MCF 10A (cell line): ENCODE measurements around the gene ASMTL. TPM values are rescaled to one million over a fixed set of nuclear protein-coding genes. Genes with fewer than 3 reads are reported as not detected.

Experiments
- BruUV-seq: library from RNA; stranded (reverse); fragments of 400-500 nt; replicated peaks from 2 replicates; lab custom pipeline; 2021; lab: Mats Ljungman, UMichigan
- CTCF ChIA-PET: fragments of 300-600 bp; sonication (Branson Sonifier 250); formaldehyde crosslinking; extraction: SDS; loops from one replicate; lab custom pipeline; 2021; ENCODE audit warnings: antibody characterized with exemption, inconsistent platforms; lab: Yijun Ruan, JAX
- POLR2A ChIA-PET: fragments of 300-600, 350-650 bp; sonication (Branson Sonifier 250); formaldehyde crosslinking; extraction: SDS; loops from one replicate; lab custom pipeline; 2020; ENCODE audit warnings: antibody characterized with exemption, inconsistent platforms; lab: Yijun Ruan, JAX
- DNase-seq: peaks from one replicate; pipeline ENCODE4 v3.0.0-alpha.2; 2018; ENCODE audit not compliant: unreplicated experiment
- H3K27ac Mint-ChIP-seq: one replicate; pipeline ENCODE4 v1.8.0; 2022; ENCODE audit warnings: mild to moderate bottlenecking, low read depth, mixed read lengths; ENCODE audit not compliant: unreplicated experiment
- H3K27me3 Mint-ChIP-seq: one replicate; pipeline ENCODE4 v1.8.0; 2022; ENCODE audit warnings: mixed read lengths; ENCODE audit not compliant: insufficient read depth, unreplicated experiment
- H3K36me3 Mint-ChIP-seq: one replicate; pipeline ENCODE4 v1.8.0; 2022; ENCODE audit warnings: mild to moderate bottlenecking, moderate library complexity, mixed read lengths; ENCODE audit not compliant: insufficient read depth, unreplicated experiment
- H3K4me1 Mint-ChIP-seq: one replicate; pipeline ENCODE4 v1.8.0; 2022; ENCODE audit warnings: mixed read lengths; ENCODE audit not compliant: insufficient read depth, unreplicated experiment
- H3K4me3 Mint-ChIP-seq: one replicate; pipeline ENCODE4 v1.8.0; 2022; ENCODE audit warnings: mild to moderate bottlenecking, moderate library complexity, mixed read lengths; ENCODE audit not compliant: unreplicated experiment
- H3K9me3 Mint-ChIP-seq: one replicate; pipeline ENCODE4 v1.8.0; 2022; ENCODE audit warnings: mixed read lengths; ENCODE audit not compliant: unreplicated experiment
- intact Hi-C: fragments of 100-400 bp; cut with micrococcal nuclease; formaldehyde crosslinking; loops from 2 replicates; pipeline ENCODE4 v1.14.1; 2022
- total RNA-seq: library from RNA; stranded (reverse); gene quantifications from 2 replicates; pipeline ENCODE4 v1.2.3, GENCODE V29; 2022
- TF ChIP-seq, protein P1 (sequence below): fragments of 200-600 bp; IDR thresholded peaks from one replicate; pipeline ENCODE4 v1.8.0; 2022; ENCODE audit warnings: antibody characterized with exemption, mild to moderate bottlenecking; ENCODE audit not compliant: unreplicated experiment

The ASMTL gene
- total RNA-seq, 1 experiment from 2014 or later: 20.6 TPM

DNA sequence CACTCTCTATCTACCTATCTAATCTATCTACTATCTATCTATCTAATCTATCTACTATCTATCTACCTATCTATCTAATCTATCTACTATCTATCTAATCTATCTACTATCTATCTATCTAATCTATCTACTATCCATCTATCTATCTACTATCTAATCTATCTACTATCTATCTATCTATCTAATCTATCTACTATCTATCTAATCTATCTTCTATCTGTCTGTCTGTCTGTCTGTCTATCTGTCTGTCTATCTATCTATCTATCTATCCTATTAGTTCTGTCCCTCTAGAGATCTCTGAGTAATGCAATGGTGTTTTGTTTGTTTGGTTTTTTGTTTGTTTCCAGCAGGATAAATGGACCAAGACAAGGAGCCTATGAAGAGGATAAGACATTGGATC lies 9.4 kb upstream of the ASMTL start:
- Mint-ChIP-seq H3K27ac (no peak overlapping the region), H3K4me3 (no peak overlapping the region), H3K9me3 (no peaks in the 10 kb centered on the region), H3K27me3 (peaks cover 28% of the 10 kb centered on the region), H3K36me3 (no peaks in the 10 kb centered on the region), H3K4me1 (peaks cover 5% of the 10 kb centered on the region)
- intact Hi-C loops: no loop called here
- TF ChIP-seq, protein P1, sequence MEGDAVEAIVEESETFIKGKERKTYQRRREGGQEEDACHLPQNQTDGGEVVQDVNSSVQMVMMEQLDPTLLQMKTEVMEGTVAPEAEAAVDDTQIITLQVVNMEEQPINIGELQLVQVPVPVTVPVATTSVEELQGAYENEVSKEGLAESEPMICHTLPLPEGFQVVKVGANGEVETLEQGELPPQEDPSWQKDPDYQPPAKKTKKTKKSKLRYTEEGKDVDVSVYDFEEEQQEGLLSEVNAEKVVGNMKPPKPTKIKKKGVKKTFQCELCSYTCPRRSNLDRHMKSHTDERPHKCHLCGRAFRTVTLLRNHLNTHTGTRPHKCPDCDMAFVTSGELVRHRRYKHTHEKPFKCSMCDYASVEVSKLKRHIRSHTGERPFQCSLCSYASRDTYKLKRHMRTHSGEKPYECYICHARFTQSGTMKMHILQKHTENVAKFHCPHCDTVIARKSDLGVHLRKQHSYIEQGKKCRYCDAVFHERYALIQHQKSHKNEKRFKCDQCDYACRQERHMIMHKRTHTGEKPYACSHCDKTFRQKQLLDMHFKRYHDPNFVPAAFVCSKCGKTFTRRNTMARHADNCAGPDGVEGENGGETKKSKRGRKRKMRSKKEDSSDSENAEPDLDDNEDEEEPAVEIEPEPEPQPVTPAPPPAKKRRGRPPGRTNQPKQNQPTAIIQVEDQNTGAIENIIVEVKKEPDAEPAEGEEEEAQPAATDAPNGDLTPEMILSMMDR: no peak
- BruUV-seq: no TSS peak
- no peak for DNase-seq
- ChIA-PET CTCF (no interaction called here), POLR2A (no interaction called here)

DNA sequence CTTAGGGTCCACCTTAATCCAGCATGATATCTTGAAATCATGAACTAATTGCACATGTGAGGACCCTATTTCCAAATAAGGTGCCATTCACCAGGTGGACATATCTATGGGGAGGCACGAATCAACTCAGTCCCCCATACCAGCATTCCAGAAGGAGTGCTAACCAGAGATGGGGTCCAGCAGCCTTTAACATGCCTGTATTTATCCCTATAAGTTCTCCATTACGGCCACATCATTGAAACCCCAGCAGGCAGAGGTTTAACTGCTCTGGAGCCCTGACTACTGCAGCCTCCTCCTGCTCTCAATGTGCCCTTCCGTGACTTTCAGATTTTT lies 3.2 kb upstream of the ASMTL start:
- no TSS peak for BruUV-seq
- peaks cover 13% of the 10 kb centered on the region for H3K36me3 Mint-ChIP-seq
- no peak for DNase-seq
- no peaks in the 10 kb centered on the region for H3K27me3 Mint-ChIP-seq
- CTCF ChIA-PET: no interaction called here
- TF ChIP-seq, protein P1: no peak
- H3K27ac Mint-ChIP-seq: no peak overlapping the region
- H3K4me1 Mint-ChIP-seq: peaks cover 7% of the 10 kb centered on the region
- H3K4me3 Mint-ChIP-seq: no peak overlapping the region
- H3K9me3 Mint-ChIP-seq: no peaks in the 10 kb centered on the region
- intact Hi-C loops: no loop called here
- POLR2A ChIA-PET: no interaction called here

DNA sequence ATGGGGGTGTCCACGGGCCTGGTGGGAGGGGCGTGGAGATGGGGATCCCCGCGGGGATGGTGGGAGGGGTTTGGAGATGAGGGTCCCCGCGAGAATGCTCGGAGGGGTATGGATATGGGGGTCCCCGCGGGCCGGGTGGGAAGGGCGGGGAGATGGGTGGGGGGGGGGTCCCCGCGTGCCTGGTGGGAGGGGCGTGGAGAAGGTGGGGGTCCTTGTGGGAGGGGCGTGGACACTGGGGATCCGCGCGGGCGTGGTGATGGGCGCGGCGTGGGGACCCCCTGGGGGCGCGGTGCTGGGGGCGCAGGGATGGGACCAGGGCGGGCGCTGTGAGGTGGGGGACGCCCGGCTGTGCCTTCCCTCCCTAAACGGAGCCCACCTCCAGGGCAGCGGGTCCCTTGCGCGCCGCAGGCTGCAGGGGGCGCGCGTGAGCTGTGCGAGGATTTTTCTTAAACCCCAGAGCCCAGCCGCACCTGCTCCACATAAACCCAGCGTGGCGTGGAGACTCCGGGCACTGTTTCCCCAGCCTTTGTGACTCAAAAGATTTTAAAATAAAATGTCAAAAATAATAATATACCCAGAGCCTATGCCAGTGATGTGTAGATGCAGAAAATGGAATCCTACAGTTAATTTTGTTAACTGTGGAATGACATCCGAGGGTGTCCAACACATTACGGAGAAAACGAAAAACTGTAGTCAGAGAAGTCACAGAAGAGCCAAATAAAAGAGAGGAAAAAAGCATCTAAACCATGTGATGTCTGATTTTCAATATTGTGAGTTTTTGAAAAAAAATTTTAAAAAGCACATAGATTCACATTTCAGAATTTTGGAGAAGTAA lies 1.5 kb upstream of the ASMTL start:
- peak; percentile 81 for DNase-seq

DNA sequence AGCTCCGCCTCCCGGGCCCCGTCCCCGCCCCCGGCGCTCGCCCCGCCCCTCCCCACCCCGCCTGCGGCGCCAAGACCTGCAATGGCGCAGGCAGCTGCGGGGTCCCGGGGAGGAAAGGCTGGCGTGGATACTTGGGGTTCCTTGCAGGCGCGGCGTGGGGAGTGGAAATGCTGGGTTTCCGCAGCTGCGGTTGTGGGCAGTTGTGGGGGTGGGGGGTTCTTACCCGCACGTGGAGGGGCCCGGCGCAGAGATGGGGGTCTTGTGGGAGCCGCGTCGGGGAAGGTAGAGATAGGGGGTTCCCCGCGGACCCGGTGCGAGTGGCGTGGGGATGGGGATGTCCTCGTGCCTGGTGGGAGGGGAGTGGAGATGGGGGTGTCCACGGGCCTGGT lies 680 bp upstream of the ASMTL start:
- intact Hi-C loops: loop anchor here (2.0 to 5.0 kb wide), 3 partner anchors 61 to 1159 kb away; partner anchors contain the start of gene SLC25A6
- Mint-ChIP-seq H3K9me3 (peaks cover 8% of the 10 kb centered on the region), H3K4me1 (peaks cover 7% of the 10 kb centered on the region), H3K36me3 (peaks cover 13% of the 10 kb centered on the region), H3K27ac (peak overlapping the region; percentile 83), H3K4me3 (peak overlapping the region; percentile 87), H3K27me3 (no peaks in the 10 kb centered on the region)
- TF ChIP-seq, protein P1: no peak
- BruUV-seq: no TSS peak
- no peak for DNase-seq
- ChIA-PET POLR2A (no interaction called here), CTCF (no interaction called here)

More for the DNA sequence above, 1.5 kb upstream of the ASMTL start:
- TF ChIP-seq, protein P1: peak; percentile 94
- Mint-ChIP-seq H3K9me3 (peaks cover 3% of the 10 kb centered on the region), H3K4me1 (peaks cover 7% of the 10 kb centered on the region), H3K4me3 (peak overlapping the region; percentile 33), H3K27ac (no peak overlapping the region), H3K27me3 (no peaks in the 10 kb centered on the region), H3K36me3 (peaks cover 13% of the 10 kb centered on the region)
- ChIA-PET CTCF (no interaction called here), POLR2A (no interaction called here)
- BruUV-seq: no TSS peak
- intact Hi-C loops: loop anchor here (1.0 to 5.0 kb wide), 5 partner anchors 61 to 1158 kb away; partner anchors contain the start of gene SLC25A6
